Cardiac ventricle fibroblast (primary cell): ENCODE results near the gene IRAK3. TPM values are rescaled to one million over a fixed set of nuclear protein-coding genes. Genes with fewer than 3 reads are reported as not detected.

Experiments
- total RNA-seq: library from RNA; depleted of rRNA; stranded (reverse); fragments of >200 nt; gene quantifications from 2 replicates; pipeline ENCODE4 v1.2.3, GENCODE V29; 2015

The IRAK3 gene
- 18.3 and 18.7 TPM in 2 replicates for total RNA-seq

DNA sequence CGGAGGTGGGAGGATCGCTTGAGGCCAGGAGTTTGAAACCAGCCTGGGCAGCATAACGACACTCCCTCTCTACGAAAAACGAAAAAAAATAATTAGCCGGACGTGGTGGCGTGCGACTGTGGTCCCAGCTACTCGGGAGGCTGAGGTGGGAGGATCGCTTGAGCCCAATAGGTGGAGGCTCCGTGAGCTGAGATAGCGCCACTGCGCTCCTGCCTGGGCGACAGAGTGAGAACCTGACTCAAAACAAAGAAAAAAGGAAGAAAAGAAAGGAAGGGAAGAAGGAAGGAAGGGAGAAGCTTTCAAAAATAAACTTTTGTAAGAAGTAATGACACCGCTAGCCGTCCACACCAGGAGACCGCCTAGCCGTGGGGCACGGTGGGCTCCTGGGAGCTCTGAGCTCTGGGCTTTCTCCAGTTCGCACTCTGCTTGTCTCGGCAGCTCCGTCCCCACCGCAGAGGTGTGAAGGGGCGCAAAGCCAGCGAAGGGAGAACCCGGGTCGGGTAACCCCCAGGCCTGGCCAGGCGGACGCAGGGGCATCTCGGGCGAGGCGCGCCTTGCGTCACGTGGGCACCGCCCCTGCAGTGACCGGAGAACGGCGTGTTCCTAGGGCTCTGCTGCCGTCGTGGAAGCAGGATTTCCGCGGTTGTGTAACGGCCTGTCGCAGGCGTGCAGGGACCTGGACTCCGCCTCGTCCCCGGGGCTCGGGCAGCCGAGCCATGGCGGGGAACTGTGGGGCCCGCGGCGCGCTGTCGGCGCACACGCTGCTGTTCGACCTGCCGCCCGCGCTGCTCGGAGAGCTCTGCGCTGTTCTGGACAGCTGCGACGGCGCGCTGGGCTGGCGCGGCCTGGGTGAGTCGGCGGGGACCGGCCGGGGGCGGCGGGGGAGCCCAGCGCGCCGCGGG, at the start of gene IRAK3:
TSS of gene IRAK3 (plus strand) at position 631 of the 902 bp plus-strand sequence. CDS start at position 717, 86 bp downstream.

DNA sequence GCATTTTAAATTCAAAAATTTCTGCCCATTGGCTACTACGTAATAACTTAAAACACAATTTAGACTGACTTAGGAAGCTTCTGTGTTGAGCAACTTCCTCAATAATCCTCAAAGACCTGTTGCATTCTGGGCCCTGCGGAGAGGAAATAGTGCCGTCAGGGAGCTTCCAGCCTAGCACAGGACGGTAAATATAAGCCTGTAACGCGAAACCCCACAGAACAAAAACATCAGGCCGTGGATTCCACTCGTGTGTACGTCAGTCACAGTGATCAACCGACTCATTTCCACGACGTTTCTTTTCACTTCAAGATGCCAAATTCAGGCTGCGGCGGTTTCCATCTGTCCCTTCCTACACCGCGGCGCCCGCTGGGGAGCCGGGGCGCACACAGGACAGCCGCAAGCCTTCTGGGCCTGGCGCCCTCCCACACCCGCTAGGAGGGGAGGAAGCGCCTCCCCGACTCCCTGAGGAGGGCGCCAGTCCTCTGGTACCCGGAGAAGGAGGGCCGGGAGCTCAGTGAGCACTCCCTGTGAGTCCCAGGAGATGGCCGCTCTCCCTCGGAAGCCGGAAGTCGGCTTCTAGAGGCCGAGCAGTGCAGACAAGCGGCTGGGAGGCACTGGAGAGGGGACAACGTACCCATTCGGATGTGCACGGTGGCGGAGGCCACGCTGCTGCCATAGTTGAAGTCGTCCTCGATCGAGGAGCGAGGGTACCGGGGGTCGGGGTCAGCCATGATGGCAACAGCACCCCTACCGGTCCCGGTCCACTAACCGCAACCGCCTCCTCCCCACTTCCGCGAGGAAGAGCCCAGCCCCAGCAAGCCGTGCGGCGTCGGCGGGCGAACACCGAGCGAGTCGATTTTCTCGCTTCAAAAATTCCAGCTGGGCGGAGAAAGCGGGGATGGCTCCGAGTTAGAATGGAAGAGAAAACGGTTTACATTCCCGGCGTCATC, 19.5 kb upstream of the IRAK3 start, which contains the start of gene TMBIM4:
TSS of gene TMBIM4 (minus strand) at position 776 of the 950 bp plus-strand sequence. CDS start at position 731, 45 bp downstream.

GRCh38 chr12:66301944-66302826, 113.2 kb downstream of the IRAK3 start, which contains the start of gene HELB:
HELB (plus strand) TSS chr12:66302493; CDS start chr12:66302604, 111 bp downstream.

Other genes starting within 250 kb of the IRAK3 start
- gene LLPH, start 58.5 kb upstream of the IRAK3 start, total RNA-seq: 11.2 and 12.1 TPM in 2 replicates
- gene TMBIM4, start 19.2 kb upstream of the IRAK3 start, total RNA-seq: 186 and 220 TPM in 2 replicates
- 1.3 and 2.2 TPM in 2 replicates for gene HELB, start 113.3 kb downstream of the IRAK3 start, total RNA-seq